Fibroblast of mammary gland (primary cell): Measurements from ENCODE around the gene IQGAP2.

ENCODE experiments used
- DNase-seq: peaks from one replicate; pipeline ENCODE4 v3.0.0-alpha.2; 2010; ENCODE audit warnings: low read depth
- H3K4me3 ChIP-seq: 2 replicates; pipeline ENCODE4 v1.5.1; 2011; ENCODE audit warnings: low read depth, mild to moderate bottlenecking, low read length, moderate library complexity; ENCODE audit not compliant: control insufficient read depth
- TF ChIP-seq, protein P1 (sequence below): conservative IDR thresholded peaks from 2 replicates; pipeline ENCODE4 v1.5.1; 2011; ENCODE audit warnings: low read depth, low read length, inconsistent platforms; ENCODE audit not compliant: control insufficient read depth, insufficient read depth

IQGAP2 gene

DNA sequence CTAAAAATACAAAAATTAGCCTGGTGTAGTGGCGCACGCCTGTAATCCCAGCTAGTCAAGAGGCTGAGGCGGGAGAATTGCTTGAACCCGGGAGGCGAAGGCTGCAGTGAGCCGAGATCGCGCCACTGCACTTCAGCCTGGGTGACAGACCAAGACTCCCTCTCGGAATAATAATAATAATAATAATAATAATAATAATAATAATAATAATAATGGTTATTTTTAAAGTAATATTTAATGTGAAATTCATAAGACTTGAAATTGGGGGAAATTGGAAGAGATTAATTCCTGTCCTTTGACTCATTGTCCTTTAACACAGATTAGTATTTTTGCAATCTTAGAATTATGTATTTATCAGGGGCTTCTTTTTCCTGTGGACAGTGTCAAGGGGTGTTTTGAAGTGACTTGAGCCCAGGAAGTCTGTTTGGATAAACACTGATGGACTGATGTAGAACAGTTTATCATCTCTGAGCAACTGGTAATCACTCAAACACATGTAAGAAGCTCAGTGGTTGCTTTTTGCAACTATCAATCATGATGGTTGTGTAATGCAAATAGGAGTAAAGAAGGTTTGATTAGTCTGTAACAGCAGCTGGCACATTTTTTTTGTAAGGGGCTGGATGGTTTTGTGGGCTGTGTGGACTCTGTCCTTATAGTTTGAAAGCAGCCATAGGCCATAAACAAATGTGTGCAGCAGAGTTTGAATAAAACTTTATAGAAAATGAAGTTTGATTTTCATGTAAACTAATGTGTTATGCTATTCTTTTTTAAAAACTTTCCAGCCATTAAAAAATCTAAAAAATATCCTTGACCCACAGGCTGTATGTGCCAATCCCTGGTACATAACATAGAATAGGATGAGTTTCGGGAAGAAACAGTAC lies 126.6 kb downstream of the IQGAP2 start:
- no peak overlapping the region for H3K4me3 ChIP-seq
- TF ChIP-seq, protein P1, sequence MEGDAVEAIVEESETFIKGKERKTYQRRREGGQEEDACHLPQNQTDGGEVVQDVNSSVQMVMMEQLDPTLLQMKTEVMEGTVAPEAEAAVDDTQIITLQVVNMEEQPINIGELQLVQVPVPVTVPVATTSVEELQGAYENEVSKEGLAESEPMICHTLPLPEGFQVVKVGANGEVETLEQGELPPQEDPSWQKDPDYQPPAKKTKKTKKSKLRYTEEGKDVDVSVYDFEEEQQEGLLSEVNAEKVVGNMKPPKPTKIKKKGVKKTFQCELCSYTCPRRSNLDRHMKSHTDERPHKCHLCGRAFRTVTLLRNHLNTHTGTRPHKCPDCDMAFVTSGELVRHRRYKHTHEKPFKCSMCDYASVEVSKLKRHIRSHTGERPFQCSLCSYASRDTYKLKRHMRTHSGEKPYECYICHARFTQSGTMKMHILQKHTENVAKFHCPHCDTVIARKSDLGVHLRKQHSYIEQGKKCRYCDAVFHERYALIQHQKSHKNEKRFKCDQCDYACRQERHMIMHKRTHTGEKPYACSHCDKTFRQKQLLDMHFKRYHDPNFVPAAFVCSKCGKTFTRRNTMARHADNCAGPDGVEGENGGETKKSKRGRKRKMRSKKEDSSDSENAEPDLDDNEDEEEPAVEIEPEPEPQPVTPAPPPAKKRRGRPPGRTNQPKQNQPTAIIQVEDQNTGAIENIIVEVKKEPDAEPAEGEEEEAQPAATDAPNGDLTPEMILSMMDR = no peak
- no peak for DNase-seq

- TF ChIP-seq, protein P1 = no peak
- DNase-seq = no peak
- H3K4me3 ChIP-seq = no peak overlapping the region
Measured at GRCh38 chr5:76532052-76532451, 129.0 kb downstream of the IQGAP2 start.

GRCh38 chr5:76532973-76533372 lies 129.9 kb downstream of the IQGAP2 start:
- no peak overlapping the region for H3K4me3 ChIP-seq
- DNase-seq = no peak
- TF ChIP-seq, protein P1 = no peak

GRCh38 chr5:76535577-76535976 lies 132.5 kb downstream of the IQGAP2 start:
- TF ChIP-seq, protein P1 = no peak
- no peak for DNase-seq

GRCh38 chr5:76537073-76537543 lies 134.0 kb downstream of the IQGAP2 start:
- H3K4me3 ChIP-seq = no peak overlapping the region
- no peak for DNase-seq
- TF ChIP-seq, protein P1 = no peak

More at GRCh38 chr5:76535577-76535976, 132.5 kb downstream of the IQGAP2 start:
- H3K4me3 ChIP-seq = no peak overlapping the region

- DNase-seq = no peak
- TF ChIP-seq, protein P1 = no peak
- H3K4me3 ChIP-seq = no peak overlapping the region
Measured at GRCh38 chr5:76542241-76542640, 139.2 kb downstream of the IQGAP2 start.
